ENCODE results near the gene RCAN2. TPM values are rescaled to one million over a fixed set of nuclear protein-coding genes. Genes with fewer than 3 reads are reported as not detected.

Gene RCAN2
- total RNA-seq, 4 donors from 2014 or later = 46.9 to 289 (median 171) TPM

DNA sequence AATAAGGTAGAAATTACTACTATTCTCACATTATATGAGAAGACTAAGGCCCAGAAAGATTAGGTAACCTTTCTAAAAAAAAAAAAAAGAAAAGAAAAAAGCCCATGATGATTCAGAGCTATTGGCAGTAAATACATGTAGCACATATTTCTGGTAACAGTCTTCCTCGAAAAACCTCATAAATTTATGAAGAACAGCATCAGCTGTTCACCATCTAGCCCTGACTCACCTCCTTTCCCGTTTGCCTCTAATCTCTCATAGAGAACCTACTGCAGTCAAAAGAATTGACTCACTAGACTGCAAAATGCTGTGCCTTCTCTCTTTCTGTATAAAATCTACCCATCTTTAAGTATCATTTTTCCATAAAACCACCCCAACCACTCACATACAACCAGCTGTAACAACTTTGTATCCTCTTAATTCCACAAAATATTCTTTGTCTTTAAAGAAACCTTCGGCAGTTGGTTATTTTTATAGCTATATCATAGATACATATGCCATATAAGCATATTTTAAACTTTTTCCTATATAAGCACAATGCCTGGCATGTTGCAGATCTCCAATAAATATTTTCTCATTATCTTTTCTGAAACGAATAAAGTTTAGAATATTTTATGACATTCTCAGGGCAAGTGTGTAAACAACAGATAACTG is 167.8 kb downstream of the RCAN2 start:
- Histone ChIP-seq H3K27ac (peak overlapping the region in 2 of 4 donors; percentile 14 to 20), H3K4me3 (no peak overlapping the region), H3K36me3 (no peaks in the 10 kb centered on the region), H3K4me1 (peaks cover 9 to 87% (median 15%) of the 10 kb centered on the region in 3 donors), H3K9me3 (no peaks in the 10 kb centered on the region), H3K27me3 (no peaks in the 10 kb centered on the region)
- ATAC-seq = peak; percentile 85
- 21 to 25% methylated on average over 2 to 4 of the region's 4 CpGs for WGBS, 2 donors (ENCODE audit: low coverage in 1 of 2)
- TF ChIP-seq POLR2A (IDR thresholded peaks at IDR 0.05) = no peak
- peak; percentile 95 for TF ChIP-seq POLR2AphosphoS5 (IDR thresholded peaks at IDR 0.05)
- TF ChIP-seq, protein P1, sequence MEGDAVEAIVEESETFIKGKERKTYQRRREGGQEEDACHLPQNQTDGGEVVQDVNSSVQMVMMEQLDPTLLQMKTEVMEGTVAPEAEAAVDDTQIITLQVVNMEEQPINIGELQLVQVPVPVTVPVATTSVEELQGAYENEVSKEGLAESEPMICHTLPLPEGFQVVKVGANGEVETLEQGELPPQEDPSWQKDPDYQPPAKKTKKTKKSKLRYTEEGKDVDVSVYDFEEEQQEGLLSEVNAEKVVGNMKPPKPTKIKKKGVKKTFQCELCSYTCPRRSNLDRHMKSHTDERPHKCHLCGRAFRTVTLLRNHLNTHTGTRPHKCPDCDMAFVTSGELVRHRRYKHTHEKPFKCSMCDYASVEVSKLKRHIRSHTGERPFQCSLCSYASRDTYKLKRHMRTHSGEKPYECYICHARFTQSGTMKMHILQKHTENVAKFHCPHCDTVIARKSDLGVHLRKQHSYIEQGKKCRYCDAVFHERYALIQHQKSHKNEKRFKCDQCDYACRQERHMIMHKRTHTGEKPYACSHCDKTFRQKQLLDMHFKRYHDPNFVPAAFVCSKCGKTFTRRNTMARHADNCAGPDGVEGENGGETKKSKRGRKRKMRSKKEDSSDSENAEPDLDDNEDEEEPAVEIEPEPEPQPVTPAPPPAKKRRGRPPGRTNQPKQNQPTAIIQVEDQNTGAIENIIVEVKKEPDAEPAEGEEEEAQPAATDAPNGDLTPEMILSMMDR (IDR thresholded peaks at IDR 0.05) = no peak

DNA sequence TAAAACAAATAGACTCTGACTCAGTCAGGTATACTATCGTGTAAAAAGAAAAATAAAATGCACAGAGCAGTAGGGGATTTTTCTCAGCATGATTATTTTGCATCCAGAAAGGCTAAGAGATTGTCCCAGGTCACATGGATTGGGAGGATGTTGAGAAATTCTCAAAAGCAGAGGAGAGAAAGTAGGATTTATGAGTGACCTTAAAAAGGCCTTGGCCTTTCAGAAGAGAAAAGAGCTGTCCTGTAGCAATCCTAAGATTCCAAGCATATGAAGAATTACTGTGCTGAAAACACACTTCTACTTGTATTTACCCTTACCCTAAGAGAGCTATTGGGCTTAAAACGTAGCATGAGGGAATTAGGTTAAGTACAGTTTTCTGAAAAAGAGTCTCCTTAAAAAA is 170.7 kb downstream of the RCAN2 start:
- peak overlapping the region in 1 of 4 donors; percentile 6 for H3K27ac ChIP-seq
- no peaks in the 10 kb centered on the region for H3K36me3 ChIP-seq
- H3K4me1 ChIP-seq = peaks cover 5 to 58% (median 7%) of the 10 kb centered on the region in 3 donors
- ATAC-seq = no peak
- no peaks in the 10 kb centered on the region for H3K9me3 ChIP-seq
- H3K27me3 ChIP-seq = no peaks in the 10 kb centered on the region
- WGBS, 2 donors (ENCODE audit: low coverage in 1 of 2) = 38 to 53% methylated on average over 2 of the region's 2 CpGs
- peak; percentile 20 for TF ChIP-seq POLR2AphosphoS5 (IDR thresholded peaks at IDR 0.05)
- TF ChIP-seq, protein P1 (IDR thresholded peaks at IDR 0.05) = no peak
- H3K4me3 ChIP-seq = no peak overlapping the region

DNA sequence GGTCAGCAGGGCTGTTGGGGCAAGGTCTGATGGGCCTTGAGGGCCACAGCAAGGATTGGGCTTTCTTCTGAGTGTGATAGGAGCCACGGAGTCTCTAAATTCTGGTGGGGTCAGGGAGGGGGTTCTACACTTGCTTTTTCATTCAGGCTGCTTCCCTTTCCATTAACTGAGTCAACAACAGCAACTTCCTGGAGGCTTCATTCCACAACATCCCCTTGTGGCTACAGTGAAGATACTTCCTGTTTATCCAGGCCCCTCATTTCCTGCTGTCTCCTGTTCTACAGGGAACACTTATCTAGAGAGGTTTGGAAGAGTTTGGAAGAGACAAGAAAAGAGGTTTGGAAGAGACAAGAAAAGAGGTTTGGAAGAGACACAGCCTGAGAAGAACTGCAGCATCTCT is 175.7 kb downstream of the RCAN2 start:
- TF ChIP-seq EP300 (IDR thresholded peaks at IDR 0.05) (no peak), POLR2A (IDR thresholded peaks at IDR 0.05) (no peak), POLR2AphosphoS5 (IDR thresholded peaks at IDR 0.05) (no peak)
- TF ChIP-seq, protein P1 (IDR thresholded peaks at IDR 0.05) = no peak
- H3K4me1 ChIP-seq = peaks cover 0 to 32% (median 0%) of the 10 kb centered on the region in 3 donors
- no peak overlapping the region for H3K27ac ChIP-seq
- no peaks in the 10 kb centered on the region for H3K27me3 ChIP-seq
- no peak for ATAC-seq
- no peaks in the 10 kb centered on the region for H3K9me3 ChIP-seq
- no peaks in the 10 kb centered on the region for H3K36me3 ChIP-seq
- WGBS, 2 donors (ENCODE audit: low coverage in 1 of 2) = 80 to 100% methylated on average over 1 of the region's 1 CpG
- no peak overlapping the region for H3K4me3 ChIP-seq

DNA sequence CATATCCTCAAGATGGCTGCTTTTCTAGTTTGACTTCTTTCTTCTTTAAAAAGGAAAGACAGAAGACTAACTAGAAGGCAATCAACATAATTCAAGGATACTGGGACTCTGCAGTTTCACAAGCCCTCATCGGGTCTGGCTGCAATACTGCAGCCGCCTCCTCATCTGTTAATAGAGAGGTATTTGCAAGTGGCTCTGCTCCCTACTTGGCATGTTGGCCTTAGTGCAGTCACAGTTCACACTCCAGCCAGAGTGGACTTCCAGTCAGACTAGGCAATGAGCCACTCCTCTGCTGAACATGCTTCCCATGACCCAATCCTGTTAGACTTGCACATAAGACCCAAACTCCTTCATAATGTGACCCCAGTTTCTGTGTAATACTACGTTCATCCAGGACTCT is 178.6 kb downstream of the RCAN2 start:
- no peaks in the 10 kb centered on the region for H3K36me3 ChIP-seq
- WGBS, 2 donors (ENCODE audit: low coverage in 1 of 2) = 79 to 86% methylated on average over 3 of the region's 3 CpGs
- no peak overlapping the region for H3K27ac ChIP-seq
- peaks cover 0 to 26% (median 0%) of the 10 kb centered on the region in 3 donors for H3K4me1 ChIP-seq
- no peaks in the 10 kb centered on the region for H3K27me3 ChIP-seq
- TF ChIP-seq EP300 (IDR thresholded peaks at IDR 0.05) = no peak
- no peak for TF ChIP-seq POLR2AphosphoS5 (IDR thresholded peaks at IDR 0.05)
- TF ChIP-seq POLR2A (IDR thresholded peaks at IDR 0.05) = no peak
- TF ChIP-seq, protein P1 (IDR thresholded peaks at IDR 0.05) = no peak
- H3K4me3 ChIP-seq = no peak overlapping the region
- no peaks in the 10 kb centered on the region for H3K9me3 ChIP-seq
- peak; percentile 43 for ATAC-seq

DNA sequence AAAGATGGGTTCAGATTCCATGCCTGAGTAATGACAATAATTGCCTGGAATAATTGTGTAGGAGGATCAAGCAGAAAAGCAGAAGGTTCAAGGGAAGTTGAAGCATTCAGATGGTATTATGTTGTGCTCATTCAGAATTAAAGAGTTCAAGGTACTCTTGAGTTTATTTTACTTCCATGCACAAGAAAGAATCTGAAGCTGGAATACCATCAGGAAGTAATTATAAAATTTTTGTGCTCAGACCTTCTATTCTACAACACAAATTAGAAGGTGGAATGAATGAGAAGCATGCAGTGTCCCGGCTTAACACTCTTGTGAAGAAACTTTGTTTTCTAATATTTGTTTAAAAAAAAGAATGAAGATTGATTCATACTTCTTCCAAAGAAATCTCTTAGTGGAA is 181.1 kb downstream of the RCAN2 start:
- ATAC-seq = no peak
- TF ChIP-seq POLR2AphosphoS5 (IDR thresholded peaks at IDR 0.05) (no peak), EP300 (IDR thresholded peaks at IDR 0.05) (no peak)
- TF ChIP-seq, protein P1 (IDR thresholded peaks at IDR 0.05) = no peak
- no peak overlapping the region for H3K27ac ChIP-seq
- no peaks in the 10 kb centered on the region for H3K36me3 ChIP-seq
- H3K4me1 ChIP-seq = peaks cover 0 to 34% (median 0%) of the 10 kb centered on the region in 3 donors
- H3K4me3 ChIP-seq = no peak overlapping the region
- no peaks in the 10 kb centered on the region for H3K27me3 ChIP-seq
- H3K9me3 ChIP-seq = no peaks in the 10 kb centered on the region
- WGBS, 2 donors (ENCODE audit: low coverage in 1 of 2) = 0 to 20% methylated on average over 1 of the region's 1 CpG

Data from gastroesophageal sphincter (tissue), 4 donors.